GM19099 (cell line): ENCODE results near the gene ISLR2.
"Not testable (repeated sequence)": the region's sequence is repeated elsewhere in the genome, so short reads cannot be mapped to it uniquely, and the experiment has no call there.

Experiments used
- POLR2A ChIP-seq: IDR thresholded peaks from 3 replicates; pipeline ENCODE4 v1.6.1; 2011; ENCODE audit warnings: low read depth; ENCODE audit not compliant: insufficient read length; ENCODE audit errors: extremely low read depth

ISLR2 gene, protein sequence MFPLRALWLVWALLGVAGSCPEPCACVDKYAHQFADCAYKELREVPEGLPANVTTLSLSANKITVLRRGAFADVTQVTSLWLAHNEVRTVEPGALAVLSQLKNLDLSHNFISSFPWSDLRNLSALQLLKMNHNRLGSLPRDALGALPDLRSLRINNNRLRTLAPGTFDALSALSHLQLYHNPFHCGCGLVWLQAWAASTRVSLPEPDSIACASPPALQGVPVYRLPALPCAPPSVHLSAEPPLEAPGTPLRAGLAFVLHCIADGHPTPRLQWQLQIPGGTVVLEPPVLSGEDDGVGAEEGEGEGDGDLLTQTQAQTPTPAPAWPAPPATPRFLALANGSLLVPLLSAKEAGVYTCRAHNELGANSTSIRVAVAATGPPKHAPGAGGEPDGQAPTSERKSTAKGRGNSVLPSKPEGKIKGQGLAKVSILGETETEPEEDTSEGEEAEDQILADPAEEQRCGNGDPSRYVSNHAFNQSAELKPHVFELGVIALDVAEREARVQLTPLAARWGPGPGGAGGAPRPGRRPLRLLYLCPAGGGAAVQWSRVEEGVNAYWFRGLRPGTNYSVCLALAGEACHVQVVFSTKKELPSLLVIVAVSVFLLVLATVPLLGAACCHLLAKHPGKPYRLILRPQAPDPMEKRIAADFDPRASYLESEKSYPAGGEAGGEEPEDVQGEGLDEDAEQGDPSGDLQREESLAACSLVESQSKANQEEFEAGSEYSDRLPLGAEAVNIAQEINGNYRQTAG

DNA sequence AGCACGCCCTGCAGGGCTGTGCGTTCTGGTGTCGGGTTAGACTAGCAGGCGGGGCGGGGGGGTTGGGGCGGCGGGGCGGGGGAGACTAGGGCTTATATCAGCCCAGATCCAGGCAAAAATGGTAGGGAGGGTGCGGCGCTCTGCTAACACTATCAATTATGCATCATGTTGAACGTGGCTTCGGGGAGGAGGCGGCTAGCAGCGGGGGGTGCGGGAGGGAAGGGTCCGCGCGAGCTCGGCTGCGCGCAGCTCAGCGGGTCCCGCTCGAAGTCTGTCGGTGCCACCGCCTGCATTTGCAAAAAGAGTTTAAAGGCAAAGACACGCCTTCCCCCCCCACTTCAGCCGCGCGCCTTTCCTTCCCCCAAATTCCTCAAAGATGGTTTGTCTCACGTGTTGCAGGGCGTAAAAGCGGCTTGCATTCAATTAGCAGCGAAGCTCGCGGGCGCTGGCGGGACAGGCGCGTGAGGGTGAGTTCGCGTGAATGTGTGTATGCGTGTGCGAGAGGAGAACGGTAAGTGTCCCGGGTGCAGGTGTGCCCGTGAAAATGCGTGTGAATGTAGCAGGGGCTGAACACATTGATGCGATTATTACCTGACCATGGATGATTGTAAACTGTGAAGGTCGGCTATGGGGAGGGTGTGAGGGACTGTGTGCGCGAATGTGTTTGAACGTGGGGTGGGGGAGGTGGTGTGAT lies at the start of gene ISLR2:
Gene ISLR2 (plus strand): TSS at position 432 of the 694 bp plus-strand sequence. CDS start 2,169 bp downstream, outside the sequence.
- TF ChIP-seq POLR2A = no peak

DNA sequence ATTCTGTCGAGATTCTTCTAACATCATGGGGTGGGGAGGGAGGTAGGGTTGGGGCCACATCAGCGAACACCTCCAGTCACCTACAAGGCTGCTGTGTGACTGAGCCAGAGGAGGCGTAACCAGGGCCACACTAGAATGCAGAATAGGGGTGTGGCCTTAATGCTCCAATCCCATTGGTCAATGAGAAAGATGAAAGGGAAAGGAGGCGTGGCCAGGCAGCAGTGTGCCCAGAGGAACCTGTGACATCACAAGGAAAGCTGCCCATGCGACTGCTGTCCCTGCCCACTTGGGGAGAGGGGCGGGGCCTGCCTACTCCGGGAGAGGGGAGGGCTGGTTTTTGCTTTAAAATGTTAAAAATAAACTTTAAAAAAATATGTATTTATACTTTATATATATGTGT lies 47.9 kb upstream of the ISLR2 start, which contains the start of gene GOLGA6A:
Gene GOLGA6A (minus strand): TSS at position 101 of the 400 bp plus-strand sequence. CDS start 41 bp downstream, at position 60.
- TF ChIP-seq POLR2A = not testable (repeated sequence)

DNA sequence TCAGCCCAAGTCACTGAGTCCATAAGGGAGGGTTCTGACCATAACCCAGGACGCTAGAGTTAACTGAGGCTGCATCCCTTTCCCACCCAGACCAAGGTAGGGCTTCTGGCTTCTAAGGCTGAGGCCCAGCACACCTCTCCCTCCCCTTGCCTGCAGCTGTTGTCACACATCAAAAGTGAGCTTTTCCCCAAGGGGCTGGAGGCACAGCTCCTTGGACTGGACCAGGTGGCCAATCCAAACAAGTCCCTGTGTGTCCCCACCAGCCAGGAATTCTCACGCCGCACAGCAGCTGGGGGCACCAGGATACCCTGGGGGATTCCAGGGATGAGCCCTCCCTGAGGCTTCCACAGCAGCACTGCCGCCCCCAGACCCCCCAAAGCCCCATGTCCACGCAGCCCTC lies 22.3 kb upstream of the ISLR2 start:
- TF ChIP-seq POLR2A = no peak

DNA sequence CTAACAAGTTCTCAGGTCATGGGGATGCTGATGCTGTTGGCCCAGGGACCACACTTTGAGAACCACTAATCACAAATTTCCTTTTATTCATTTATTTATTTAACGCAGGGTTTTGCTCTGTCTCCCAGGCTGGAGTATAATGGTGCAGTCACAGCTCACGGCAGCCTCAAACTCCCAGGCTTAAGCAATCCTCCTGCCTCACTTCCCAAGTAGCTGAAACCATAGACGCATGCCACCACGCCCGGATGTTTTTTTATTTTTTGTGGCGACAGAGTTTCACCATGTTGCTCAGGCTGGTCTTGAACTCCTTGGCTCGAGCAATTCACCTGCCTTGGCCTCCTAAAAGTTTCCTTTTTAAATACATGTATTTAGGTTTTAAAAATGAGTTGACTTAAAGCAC lies 20.7 kb upstream of the ISLR2 start:
- TF ChIP-seq POLR2A = no peak

DNA sequence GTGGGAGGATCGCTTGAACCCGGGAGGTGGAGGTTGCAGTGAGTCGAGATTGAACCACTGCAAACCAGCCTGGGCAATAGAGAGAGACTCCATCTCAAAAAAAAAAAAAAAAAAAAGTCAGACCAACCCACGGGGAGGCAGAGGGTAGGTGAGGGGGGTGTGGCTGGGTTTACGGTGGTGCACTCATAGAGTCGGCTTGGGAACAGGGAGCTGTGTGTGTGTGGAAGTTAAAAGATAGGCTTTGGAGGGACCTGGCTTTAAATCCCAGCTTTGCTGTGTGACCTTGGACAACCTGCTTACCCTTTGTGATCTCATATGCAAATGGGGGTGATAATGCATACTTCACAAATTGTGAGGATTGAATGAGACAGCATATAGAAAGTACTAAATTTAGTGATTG lies 10.0 kb upstream of the ISLR2 start:
- no peak for TF ChIP-seq POLR2A

DNA sequence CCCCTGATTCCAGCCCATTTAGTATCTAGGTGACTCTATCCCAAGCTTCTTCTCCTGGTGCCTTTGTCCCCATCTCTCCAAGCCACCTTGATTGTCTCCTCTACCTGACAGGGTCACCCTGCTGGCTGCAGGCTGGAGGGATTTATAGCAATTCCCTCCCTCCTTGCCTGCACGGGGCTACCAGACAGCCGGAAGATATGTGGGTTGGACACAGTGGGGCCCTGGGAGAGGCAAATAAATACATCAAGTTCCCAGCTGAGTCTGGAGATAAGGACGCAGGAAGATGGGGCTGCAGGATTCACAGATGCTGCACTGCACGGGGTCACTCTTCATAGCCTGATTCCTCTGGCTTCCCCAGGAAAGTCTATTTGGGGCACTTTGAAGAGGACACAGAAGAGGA lies 9.3 kb upstream of the ISLR2 start:
- no peak for TF ChIP-seq POLR2A

DNA sequence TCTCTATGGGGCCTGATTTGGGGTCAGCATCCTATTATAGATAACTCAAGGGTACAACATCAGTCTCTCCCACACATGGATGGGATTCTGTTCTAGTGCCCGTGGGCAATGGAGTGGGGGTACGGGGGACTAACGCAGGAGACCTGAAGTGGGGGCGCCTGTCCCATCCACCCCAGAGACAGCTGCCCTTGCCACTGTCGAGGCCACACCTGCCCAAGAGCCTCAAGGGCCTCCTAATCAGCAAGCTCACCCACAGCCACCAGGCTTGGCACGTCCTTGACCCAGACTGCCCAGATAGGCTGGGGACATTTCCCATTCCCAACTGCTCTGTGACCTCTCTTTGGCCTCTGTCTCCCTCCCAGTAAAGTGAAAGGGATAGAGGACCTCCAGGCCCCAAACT lies 8.5 kb upstream of the ISLR2 start:
- TF ChIP-seq POLR2A = no peak

DNA sequence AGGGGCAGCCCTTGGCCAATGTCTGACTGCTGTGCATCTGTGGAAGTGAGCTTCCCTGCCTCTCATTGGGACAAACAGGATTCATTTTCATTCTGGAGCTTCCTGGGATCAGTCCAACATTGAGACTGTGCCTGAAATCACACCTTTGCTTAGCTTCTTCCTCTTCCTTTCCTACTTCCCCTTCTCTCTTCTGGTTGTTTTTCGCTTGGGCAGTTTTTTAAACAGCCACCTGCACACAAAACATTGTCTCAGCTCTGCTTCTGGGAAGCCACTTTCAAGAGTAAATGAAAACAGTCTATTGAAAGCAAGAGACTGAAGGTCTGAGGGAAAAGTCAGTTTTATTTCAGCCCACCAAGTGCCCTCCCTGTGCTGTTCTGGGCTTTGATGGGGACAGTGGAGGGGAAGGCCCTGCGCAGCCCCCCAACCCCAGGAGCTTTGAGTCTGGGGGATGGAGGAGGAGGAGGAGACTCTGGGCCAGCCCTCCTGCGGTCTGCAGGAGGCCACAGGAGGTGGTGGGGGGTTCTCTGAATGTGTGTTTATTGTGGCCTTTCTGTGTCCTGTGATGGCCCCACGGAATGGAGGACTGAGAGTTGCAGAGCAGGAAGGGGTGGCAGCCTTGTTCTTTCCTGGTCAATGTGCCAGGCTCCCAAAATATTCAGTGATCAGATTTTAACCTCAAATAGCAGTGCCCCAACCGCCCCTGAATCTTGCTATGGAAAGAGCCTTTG lies 7.8 kb upstream of the ISLR2 start:
- no peak for TF ChIP-seq POLR2A

DNA sequence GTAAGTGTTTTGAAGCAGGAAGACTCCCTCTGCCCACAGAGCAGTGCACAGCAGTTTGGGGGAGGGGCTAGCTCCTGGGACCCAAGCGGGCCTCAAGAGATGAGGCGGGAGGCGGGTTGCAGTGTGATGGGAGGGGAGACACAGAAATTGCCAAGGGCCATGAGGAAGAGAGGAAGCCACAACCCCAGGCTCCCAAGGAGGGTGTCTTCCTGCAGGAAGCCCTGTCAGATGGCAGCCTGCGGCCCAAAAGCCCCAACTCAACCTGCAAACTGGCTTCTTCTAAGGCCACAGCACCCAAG lies 7.3 kb upstream of the ISLR2 start:
- TF ChIP-seq POLR2A = no peak

DNA sequence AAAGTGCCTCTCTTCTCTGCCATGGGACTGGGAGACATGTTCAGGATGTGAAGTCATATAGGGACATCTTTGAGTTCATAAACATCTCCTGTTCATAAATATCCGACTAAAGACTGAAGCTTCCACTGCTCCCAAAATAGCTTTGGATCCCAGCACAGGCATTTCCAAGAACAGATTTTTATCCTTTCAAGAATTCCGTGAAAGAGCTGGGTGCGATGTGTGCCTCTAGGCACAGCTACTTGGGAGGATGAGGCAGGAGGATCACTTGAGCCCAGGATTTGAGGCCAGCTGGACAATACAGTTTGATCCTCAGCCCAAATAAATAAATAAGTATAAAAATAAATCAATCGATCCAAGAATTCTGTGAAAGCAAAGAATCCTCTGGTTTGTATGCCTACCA lies 6.7 kb upstream of the ISLR2 start:
- TF ChIP-seq POLR2A = no peak

DNA sequence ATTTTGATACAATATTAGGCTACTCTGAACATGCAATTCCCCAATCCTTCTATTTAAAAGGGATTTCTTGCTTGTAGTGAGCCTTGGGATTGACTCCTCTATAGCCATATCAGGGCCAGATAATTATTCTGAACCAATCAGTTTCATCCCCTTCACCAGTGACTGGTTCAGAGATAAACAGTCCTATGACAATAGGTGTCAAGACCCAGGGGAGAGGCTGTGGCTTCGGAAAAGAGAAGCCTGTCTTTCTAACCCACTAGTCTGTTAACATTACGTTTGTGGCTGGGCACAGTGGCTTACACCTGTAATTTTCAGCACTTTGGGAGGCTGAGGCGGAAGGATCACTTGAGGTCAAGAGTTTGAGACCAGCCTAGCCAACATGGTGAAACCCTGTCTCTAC lies 6.2 kb upstream of the ISLR2 start:
- TF ChIP-seq POLR2A = no peak

DNA sequence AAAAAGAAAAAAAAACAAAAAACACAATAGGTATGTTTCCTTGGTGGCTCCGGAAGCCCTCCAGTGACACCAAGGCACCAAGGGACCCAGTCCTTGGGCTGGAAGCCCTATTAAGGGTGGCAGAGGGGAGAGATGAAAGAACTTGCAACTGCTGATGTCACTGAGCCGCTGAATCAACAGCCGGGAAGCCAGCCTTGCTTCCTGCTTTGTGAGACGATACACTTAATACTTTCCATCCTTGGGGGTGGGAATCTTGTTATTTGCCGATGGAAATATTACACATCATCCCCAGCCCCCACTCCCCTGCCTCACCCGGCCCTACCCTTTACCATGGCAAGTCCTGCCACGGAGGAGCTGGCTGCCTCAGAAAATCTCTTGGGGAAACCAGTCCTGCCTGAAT lies 5.6 kb upstream of the ISLR2 start:
- no peak for TF ChIP-seq POLR2A

DNA sequence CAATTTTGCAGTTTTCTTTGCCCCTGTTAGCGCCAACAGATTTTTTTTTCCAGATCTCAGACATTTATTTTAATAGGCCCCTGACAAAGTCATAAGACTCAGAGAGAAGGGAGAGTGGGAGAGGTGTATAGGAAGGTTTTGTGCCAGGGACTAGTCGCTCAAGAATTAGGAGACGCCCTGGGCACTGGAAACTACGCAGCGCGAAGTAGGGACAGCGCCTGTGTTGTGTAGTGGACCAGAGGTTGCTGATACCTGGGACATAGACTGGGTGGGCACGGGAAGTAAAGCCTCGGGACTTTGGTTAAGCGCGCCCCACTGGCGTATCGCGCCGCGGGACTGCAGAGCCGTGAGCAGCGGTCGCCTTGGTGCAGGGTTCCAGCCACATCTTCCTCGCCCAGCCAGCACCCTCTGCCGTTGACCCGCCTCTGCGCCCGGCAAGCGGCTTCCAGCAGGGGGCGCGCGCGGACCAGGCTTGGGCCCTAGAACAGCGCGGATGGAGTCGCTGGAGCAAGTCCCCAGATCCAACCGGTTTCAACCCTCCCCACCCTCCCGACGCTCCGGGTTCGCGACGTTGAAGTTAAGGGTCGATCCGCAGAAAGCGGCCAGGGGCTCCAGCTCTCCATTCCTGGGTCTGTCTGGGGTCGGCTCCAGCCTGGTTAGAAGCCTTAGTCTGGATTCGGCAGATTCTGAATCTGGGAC lies 3.0 kb upstream of the ISLR2 start:
- TF ChIP-seq POLR2A = no peak

DNA sequence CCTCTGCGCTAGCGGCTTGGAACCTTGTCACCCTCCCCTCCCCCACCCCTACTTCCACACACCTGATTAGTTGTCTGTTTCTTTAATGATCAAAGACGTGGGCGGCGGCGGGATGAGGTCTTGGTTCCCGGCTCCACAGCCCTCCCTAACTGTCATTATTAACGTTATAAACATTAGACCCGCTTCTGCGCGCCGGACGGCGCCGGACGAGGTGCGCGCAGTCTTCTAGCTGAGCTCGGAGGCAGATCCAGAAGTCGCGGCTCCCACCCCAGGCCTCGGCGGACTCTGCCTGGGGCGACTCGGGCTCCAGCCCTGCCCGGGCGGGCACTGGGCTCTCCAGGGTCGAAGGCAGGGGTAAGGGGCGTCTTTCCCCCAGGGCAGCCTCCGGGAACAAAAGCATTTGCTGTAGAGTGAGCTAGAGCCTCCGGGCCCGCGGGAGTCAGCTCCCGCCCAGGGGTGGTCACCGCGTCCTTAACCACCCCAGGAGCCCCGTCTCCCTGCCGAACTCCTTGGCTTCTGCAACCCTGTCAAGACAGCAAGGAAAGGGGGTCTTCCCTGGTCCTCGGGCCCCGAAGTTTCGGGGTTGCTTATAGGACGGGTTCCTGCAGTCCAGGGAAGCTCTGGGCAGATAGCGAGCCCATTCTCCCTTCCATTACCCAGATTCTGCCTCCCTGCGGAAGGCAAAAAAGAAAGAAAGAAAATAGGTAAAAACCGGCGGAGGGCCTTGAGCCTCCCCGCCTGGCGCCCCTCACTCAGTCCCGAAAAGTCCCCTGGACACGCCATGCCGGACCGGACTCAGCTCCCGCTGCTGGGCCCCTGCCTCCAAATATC lies 2.2 kb upstream of the ISLR2 start:
- TF ChIP-seq POLR2A = no peak
